ENCODE measurements around the gene RPRM.
"Not testable (repeated sequence)": the region's sequence is repeated elsewhere in the genome, so short reads cannot be mapped to it uniquely, and the experiment has no call there.

The RPRM gene

DNA sequence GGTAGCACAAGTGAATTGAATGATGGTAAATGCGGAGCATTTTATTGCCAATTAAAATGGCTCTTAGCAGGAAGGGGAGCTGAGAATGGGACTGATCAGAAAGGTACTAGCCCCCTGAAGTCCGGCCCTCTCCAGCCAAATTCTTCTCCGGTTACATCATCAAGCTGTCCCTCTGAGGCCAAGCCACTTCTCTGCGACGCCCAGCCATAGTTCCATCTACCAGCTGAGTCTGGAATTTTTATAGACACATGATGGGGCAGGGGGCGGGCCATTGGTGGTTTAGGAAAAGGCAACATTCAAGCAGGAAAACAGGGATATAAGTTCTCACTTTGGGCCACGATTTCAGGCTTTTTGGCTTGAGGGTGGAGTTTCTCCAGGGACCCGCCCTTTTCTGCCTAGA, 22.7 kb downstream of the RPRM start:
- no peak for DNase-seq (ENCODE audit: low read depth in 3 of 3)

DNA sequence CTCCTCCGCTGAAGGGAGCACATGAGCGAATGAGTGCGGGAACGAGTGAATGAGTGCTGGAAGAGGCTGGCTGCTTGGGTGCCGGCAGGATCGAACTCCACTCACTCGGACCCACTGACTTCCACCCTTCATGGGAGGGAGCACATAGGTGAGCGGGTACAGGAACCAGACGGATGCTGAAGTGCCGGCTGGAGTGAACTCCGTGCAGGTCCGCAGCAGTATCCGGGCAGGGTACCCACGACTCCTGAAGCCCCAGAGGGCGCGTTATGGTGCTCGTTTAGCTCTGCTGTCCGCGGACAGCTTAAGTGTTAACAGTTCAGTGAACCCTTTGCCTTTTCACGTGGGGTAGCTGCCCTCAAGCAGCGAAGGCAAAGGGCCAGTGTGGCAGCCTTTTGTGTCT, 23.2 kb downstream of the RPRM start:
- DNase-seq (ENCODE audit: low read depth in 3 of 3) = no peak

DNA sequence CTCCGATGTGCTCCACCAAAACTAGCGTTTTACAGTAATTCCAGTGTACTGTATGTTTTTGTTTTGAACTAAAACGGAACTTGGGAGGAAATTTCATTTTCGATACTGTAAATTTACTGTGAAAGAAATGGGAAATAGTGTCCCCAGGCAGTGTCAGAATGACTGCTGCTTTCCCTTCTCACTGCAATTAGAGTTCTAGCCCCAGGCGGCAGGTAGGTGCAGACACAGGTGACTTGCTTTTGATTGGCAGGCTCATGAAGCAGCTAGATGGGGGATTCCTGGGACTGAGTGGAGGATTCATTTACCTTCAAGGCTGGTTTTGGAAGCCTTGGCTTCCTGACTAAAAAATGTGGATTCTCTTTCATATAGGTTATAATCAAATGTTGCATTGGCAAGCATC, 27.0 kb downstream of the RPRM start:
- DNase-seq (ENCODE audit: low read depth in 3 of 3) = no peak

DNA sequence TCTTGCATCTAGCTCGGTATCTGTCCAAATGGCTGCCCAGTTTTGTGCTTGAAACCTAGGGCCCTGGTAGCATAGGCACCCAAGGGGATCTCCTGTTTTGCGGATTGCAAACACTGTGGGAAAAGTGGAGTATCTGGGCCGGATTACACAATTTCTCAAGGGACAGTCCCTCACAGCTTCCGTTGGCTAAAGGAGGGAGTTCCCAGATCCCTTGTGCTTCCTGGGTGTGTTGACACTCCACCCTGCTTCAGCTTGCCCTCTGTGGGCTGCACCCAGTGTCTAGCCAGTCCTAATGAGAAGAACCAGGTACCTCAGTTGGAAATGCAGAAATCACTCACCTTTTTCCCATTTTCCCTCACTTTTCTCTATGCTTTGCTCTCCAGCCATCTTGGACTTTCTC, 35.5 kb downstream of the RPRM start:
- no peak for DNase-seq (ENCODE audit: low read depth in 3 of 3)

DNA sequence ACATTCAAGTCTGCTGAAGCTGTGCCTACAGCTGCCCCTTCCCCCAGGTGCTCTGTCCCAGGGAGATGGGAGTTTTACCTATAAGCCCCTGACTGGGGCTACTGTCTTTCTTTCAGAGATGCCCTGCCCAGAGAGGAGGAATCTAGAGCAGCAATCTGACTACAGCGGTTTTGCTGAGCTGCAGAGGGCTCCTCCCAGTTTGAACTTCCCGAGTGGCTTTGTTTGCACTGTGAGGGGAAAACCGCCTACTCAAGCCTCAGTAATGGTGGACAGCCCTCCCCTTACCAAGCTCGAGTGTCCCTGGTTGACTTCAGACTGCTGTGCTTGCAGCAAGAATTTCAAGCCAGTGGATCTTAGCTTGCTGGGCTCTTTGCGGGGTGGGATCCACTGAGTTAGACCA, 35.9 kb downstream of the RPRM start:
- DNase-seq (ENCODE audit: low read depth in 3 of 3) = not testable (repeated sequence)

DNA sequence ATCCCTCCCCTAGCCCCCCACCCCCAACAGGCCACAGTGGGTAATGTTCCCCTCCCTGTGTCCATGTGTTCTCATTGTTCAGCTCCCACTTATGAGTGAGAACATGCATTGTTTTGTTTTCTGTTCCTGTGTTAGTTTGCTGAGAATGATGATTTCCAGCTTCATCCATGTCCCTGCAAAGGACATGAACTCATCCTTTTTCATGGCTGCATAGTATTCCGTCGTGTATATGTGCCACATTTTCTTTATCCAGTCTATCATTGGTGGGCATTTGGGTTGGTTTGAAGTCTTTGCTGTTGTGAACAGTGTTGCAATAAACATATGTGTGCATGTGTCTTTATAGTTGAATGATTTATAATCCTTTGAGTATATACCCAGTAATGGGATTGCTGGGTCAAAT, 38.5 kb downstream of the RPRM start:
- not testable (repeated sequence) for DNase-seq (ENCODE audit: low read depth in 3 of 3)

DNA sequence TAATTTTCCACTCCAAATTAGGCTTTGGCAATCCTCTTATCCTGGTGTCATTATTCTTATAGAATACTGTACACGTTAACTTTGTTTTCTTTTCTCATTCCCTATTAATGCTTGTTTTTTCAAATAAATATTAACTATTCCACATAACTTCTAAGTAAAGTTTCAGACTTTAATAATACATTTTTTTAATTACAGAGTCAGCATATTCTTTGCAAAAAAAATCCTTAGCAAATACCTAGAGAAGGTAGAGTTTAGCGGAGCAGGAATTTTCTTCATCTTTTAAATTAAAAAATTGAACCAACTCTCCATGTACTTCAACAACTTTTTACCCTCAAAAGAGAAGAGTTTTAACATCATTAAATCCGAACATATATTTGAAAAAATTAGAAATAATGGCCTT, 45.2 kb downstream of the RPRM start:
- no peak for DNase-seq (ENCODE audit: low read depth in 3 of 3)

DNA sequence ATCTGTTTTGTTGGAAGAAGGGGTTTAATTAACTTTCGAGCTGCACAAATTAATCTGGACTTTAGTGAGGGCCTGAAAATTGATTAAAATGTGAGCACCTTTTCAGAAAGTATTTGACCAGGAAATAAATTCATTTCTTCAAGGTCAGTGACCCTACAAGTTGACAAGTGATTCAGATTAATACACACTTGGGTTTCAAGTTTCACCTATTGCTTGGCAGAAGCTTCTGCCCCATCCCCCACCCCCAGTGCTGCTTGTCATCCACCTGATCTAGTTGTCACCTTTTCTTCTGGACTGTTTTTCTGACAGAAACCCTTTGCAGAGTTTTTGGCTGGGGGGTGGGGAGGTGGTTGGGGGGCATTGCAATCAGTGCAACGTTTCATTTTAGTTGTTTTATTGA, 46.2 kb downstream of the RPRM start:
- no peak for DNase-seq (ENCODE audit: low read depth in 3 of 3)

- no peak for DNase-seq (ENCODE audit: low read depth in 3 of 3)
These were observed 47.4 kb downstream of the RPRM start for GRCh38 chr2:153431114-153431513.
